NCI-H1105 treated with DMSO at 0.1 percent for 48 hours (cell line): ENCODE results near the gene MDM4.
"Not testable (repeated sequence)": the region's sequence is repeated elsewhere in the genome, so short reads cannot be mapped to it uniquely, and the experiment has no call there.

ENCODE experiments used
- DNase-seq: peaks from one replicate; lab custom pipeline; 2025; lab: John Stamatoyannopoulos, UW

The MDM4 gene

GRCh38 chr1:204516180-204516879 is at the start of gene MDM4:
TSS of gene MDM4 (plus strand) at chr1:204516406. CDS start at chr1:204525519, 9,113 bp downstream.
- DNase-seq, result peak; percentile 97

GRCh38 chr1:204466416-204467405 is 49.5 kb upstream of the MDM4 start:
- no peak for DNase-seq

- no peak for DNase-seq
Measured at GRCh38 chr1:204468206-204468605, 48.0 kb upstream of the MDM4 start.

- DNase-seq, result no peak
Measured at GRCh38 chr1:204468766-204469302, 47.4 kb upstream of the MDM4 start.

- DNase-seq, result no peak
Measured at GRCh38 chr1:204469304-204469703, 46.9 kb upstream of the MDM4 start.

GRCh38 chr1:204471687-204472086 is 44.5 kb upstream of the MDM4 start:
- no peak for DNase-seq

GRCh38 chr1:204472660-204473059 is 43.5 kb upstream of the MDM4 start:
- no peak for DNase-seq

GRCh38 chr1:204473400-204473965 is 42.7 kb upstream of the MDM4 start:
- no peak for DNase-seq

GRCh38 chr1:204475656-204476432 is 40.4 kb upstream of the MDM4 start:
- DNase-seq, result no peak

- DNase-seq, result no peak
Measured at GRCh38 chr1:204476563-204476962, 39.6 kb upstream of the MDM4 start.

- DNase-seq, result no peak
Measured at GRCh38 chr1:204477036-204477740, 39.0 kb upstream of the MDM4 start.

GRCh38 chr1:204478172-204478899 is 37.9 kb upstream of the MDM4 start:
- DNase-seq, result no peak

GRCh38 chr1:204478921-204479320 is 37.3 kb upstream of the MDM4 start:
- DNase-seq, result no peak

GRCh38 chr1:204479387-204480136 is 36.6 kb upstream of the MDM4 start:
- DNase-seq, result no peak

- no peak for DNase-seq
Measured at GRCh38 chr1:204480515-204480914, 35.7 kb upstream of the MDM4 start.

GRCh38 chr1:204483791-204484190 is 32.4 kb upstream of the MDM4 start:
- DNase-seq, result no peak

- DNase-seq, result not testable (repeated sequence)
Measured at GRCh38 chr1:204486513-204487255, 29.5 kb upstream of the MDM4 start.

- no peak for DNase-seq
Measured at GRCh38 chr1:204487256-204487615, 29.0 kb upstream of the MDM4 start.

GRCh38 chr1:204491655-204492054 is 24.6 kb upstream of the MDM4 start:
- DNase-seq, result no peak
